ENCODE measurements around the gene RCC2. TPM values are rescaled to one million over a fixed set of nuclear protein-coding genes. Genes with fewer than 3 reads are reported as not detected.
"Not testable (repeated sequence)": the region's sequence is repeated elsewhere in the genome, so short reads cannot be mapped to it uniquely, and the experiment has no call there.

Gene RCC2
- polyA plus RNA-seq, 4 donors: 95.9 to 98.8 (median 97.9) TPM

GRCh38 chr1:17422461-17422860 lies 17.0 kb downstream of the RCC2 start:
- DNase-seq (ENCODE audit: low read depth in 4 of 4, low spot score in 3 of 4): no peak

DNA sequence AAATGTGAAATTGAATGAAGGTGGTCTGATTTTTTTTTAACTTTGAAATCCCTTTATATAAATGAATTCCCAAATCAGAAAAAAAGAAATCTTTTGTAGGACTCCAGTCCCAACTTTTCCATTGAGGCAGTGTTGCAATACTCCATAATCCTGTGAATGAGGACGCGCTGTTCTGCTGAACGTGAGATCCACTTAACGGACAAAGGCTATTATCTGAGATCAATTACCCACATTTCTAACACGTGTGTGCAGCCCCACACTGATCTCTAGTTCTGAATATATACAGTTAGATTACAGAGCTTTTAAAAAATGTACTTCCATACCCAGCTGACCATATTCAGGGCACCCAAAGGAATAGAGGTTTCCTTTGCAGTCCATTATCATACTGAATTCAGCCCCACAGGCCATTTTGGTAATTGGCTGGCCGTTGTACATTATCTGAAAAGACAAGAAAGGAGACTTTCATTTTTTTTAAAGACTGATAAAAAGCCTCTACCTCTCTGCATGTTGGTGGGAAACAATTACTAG lies 19.0 kb downstream of the RCC2 start:
- no peak for DNase-seq (ENCODE audit: low read depth in 4 of 4, low spot score in 3 of 4)

DNA sequence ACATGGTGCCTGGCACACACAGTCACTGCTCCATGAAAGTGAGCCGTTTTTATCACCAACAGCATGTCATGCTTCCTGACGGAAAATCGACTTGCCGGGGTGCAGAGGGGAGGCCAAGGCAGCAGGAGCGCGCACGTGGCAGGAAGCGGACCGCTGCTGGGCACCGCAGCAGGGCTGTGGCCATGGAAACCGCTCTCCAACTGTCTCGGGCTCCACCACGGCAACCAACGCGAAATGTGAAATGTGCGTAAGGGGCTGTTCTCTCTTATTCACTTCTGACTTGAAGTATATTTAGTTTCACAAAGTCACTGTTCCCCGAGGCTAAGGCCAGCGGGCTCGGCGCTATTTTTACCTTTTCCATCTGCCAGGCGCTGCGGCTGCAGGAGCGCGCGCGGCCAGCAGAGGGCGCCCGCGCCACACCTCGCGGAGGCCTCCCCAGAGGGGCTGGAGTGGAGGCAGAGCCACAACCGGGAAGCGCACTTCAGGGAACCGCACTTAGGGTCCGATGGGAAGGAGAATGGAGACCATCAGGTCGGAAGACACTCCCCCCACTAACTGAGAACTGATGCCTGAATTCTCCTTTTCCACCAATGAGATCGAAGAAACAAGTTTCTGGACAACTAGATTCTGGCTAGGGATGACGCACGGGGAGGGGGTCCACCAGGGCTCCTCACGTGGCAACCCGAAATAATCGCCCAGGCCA lies 19.7 kb downstream of the RCC2 start:
- DNase-seq (ENCODE audit: low read depth in 4 of 4, low spot score in 3 of 4): no peak

DNA sequence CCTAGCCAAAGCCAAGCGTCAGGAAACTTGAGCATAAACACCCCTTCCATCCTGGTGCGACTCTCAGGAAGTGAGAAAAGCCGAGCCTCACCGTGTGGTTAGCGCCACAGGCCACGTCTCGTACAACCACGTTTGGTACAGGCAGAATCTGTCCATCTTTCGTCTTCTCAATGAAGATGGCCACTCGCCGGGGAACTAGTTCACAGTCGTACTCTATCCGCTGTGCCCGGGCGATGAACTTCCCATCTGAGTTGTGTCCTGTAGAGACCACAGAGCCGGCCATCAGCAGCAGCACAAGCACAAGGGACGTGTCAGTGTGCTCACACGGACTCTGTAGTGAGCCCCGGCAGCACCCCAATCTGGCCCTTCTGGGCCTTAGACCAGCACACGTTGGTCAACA lies 23.1 kb downstream of the RCC2 start:
- DNase-seq (ENCODE audit: low read depth in 4 of 4, low spot score in 3 of 4): no peak

- DNase-seq (ENCODE audit: low read depth in 4 of 4, low spot score in 3 of 4): no peak
Observed at GRCh38 chr1:17414022-17414421, 25.5 kb downstream of the RCC2 start.

DNA sequence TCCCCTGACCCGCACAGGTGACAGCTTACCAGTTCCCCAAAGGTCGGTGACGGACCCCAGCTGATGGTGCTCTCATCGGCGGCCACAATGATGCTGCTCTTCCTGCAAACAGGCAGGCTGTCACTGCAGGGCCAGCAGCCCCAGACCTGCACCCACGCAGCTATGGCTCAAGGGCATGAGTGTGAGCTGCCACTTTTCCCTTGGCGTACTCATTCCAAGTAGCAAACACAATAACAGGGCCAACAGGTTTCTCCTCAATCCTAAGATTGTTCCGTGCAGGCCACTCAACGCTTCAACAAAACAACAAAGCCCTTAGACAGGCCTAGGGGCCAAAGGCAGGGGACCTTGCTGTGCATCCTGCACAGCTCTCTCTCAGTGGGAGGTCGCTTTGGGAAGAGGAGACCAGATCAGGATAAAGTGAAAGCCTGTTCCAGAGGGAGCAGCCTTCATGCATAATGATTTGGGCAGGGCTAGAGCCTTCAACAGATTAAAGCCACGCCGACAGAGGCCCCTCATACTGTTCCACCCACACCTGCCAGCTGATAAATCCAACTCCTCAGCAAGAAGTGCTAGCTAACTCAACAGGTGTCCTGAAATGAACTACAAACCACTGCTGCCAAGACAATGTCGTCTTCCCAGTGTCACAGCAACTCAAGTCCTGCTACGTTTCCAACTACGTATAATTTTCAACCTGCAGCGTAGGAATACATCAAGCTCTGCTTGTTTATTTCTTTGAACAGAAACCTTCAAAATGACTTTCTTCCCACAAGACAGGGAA lies 27.2 kb downstream of the RCC2 start:
- DNase-seq (ENCODE audit: low read depth in 4 of 4, low spot score in 3 of 4): no peak

- DNase-seq (ENCODE audit: low read depth in 4 of 4, low spot score in 3 of 4): no peak
Observed at GRCh38 chr1:17409391-17409811, 30.1 kb downstream of the RCC2 start.

GRCh38 chr1:17407786-17408514 lies 31.5 kb downstream of the RCC2 start:
- not testable (repeated sequence) for DNase-seq (ENCODE audit: low read depth in 4 of 4, low spot score in 3 of 4)

- not testable (repeated sequence) for DNase-seq (ENCODE audit: low read depth in 4 of 4, low spot score in 3 of 4)
Observed at GRCh38 chr1:17406760-17407475, 32.6 kb downstream of the RCC2 start.

DNA sequence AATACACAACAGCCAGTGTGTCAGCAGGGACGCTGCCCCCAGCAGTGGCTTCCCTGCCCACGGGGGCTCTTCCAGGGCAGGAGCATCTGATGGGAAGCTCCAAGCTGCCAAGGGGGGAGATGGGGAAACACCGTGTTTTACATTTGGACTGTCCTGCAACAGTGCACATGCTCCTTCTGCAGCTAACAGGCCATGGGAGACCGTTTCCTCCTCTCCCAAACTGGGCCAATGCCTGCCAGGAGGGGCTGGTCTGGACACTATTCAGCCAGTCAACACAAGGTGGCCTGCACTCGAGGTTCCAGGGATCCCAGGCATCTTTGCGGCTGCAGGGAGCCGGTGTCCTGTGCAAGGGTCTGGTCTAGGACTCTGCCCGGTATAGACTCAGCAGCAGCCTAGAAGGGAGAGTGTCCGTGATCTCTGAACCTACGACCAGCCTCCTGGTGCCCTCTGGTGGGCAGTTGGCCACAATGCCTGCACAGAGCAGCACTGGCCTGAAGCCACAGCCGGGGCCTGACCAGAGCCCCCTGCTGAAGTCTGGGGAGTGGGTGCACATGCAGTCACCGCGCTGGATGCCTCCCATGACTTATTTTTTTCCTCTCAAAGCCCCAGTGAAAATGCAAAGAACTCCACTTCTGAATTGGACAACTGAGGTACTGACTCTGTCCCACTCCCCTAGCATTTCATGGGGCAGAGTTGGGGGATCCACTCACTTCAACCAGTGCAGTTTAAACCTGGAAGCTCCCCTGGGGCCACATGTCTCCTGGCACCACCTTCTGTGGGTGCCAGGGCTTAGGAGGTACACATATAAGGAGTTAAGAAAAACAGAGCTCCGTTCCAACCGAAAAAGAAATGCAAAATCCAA lies 33.3 kb downstream of the RCC2 start:
- DNase-seq (ENCODE audit: low read depth in 4 of 4, low spot score in 3 of 4): peak in 3 of 4 donors; percentile 27 to 45 (median 33)

- no peak for DNase-seq (ENCODE audit: low read depth in 4 of 4, low spot score in 3 of 4)
Observed at GRCh38 chr1:17404820-17405219, 34.7 kb downstream of the RCC2 start.

DNA sequence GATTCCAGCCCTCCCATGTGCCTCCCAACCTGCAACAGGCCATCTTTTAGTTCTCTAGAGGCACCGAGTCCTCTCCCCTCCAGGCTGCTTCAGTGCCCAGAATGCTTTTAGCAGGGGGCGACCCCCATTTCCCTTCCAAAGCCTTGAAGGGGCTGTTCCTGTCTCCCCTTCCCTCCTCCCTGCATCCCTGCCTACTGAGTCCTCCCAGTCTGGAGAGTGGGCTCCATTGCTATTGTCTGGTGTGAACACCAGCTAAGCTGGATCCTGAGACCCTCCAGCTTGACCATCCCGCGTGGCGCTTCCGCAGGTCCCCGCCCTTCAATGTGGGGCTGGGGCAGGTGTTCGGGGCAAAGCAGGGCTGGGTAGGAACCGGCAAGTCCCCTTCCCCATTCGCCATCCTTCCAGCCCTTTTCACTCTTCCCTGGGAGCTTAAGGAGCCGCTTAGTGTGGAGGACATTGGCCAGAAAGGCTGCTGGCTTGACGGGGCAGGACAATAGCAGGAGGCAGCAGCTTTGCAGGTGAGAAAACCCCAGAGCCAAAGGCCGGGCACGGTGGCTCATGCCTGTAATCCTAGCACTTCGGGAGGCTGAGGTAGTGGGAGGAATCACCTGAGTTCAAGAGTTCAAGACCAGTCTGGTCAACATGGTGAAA lies 35.3 kb downstream of the RCC2 start:
- DNase-seq (ENCODE audit: low read depth in 4 of 4, low spot score in 3 of 4): no peak

GRCh38 chr1:17403081-17403480 lies 36.4 kb downstream of the RCC2 start:
- no peak for DNase-seq (ENCODE audit: low read depth in 4 of 4, low spot score in 3 of 4)

DNA sequence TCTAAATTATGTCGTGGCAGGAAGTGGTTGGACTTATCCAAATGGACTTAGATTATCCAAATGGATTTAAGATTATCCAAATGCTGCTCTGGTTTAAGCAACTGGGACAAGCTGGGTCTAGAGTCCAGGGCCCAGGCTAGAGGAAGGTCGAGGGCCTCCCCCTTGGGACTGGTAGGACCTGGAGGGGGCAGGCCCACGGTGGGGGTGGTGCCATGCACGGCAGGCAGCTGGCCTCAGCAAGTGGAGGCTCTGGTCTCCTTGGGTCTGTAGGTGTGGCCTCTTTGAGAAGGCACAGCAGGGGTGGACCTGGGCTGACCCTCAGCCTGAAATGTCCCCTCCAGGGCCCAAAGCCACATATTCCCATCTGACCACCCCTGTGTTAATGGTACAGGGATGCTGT lies 37.6 kb downstream of the RCC2 start:
- no peak for DNase-seq (ENCODE audit: low read depth in 4 of 4, low spot score in 3 of 4)

- DNase-seq (ENCODE audit: low read depth in 4 of 4, low spot score in 3 of 4): no peak
Observed at GRCh38 chr1:17400725-17401341, 38.6 kb downstream of the RCC2 start.

- DNase-seq (ENCODE audit: low read depth in 4 of 4, low spot score in 3 of 4): no peak
Observed at GRCh38 chr1:17397910-17398695, 41.4 kb downstream of the RCC2 start.

DNA sequence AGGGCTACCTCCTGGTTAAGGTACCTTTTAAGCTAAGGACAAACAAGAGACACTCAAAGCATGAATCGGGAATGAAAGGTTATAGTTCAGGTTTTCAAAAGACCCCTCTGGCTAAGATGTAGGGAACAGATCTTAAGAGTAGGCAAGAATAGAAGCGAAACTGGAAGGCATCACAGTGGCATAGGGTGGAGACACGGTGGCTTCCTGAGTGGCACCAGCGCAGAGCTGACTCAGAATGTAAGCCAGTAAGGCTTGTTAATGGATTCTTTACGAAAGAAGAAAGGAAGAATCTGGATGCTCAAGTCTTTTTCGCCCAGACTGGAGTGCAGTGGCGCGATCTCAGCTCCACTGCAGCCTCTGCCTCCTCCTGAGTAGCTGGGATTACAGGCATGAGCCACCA lies 46.2 kb downstream of the RCC2 start:
- DNase-seq (ENCODE audit: low read depth in 4 of 4, low spot score in 3 of 4): no peak

DNA sequence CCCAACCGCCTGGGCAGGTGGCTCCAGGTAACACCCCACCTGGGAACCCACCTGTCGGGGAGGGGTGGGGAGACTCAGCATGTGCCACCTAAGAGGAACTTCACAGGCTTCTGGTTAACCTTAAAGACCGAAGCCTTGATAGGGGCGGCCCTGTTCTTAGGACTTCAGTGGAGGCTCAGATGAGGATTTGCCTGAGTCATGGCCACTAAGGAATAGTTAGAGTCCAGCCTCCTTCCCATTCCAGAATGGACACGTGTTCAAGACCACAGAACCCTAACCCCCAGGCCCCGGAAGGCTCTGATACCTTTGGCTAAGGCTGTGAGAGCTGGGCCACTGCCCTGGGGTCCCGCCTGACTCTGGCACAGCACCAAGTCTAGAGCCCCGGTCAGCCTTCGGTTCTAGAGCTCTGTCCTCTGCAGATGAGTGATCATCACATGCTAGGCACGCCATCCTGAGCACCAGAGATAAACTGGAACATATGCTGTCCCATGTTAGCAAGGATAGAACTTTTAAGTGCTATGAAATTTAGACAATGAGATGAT lies 47.2 kb downstream of the RCC2 start:
- DNase-seq (ENCODE audit: low read depth in 4 of 4, low spot score in 3 of 4): no peak

Data from right renal pelvis (tissue), 4 donors.